HEK293 (cell line): Measurements from ENCODE around the gene NT5M.

ENCODE experiments used
- CTCF ChIA-PET: fragments of 350-600 bp; formaldehyde crosslinking; extraction: SDS; loops from one replicate; lab custom pipeline; 2021; ENCODE audit warnings: antibody characterized with exemption; lab: Yijun Ruan, JAX
- POLR2A ChIA-PET: fragments of 300-600 bp; formaldehyde crosslinking; extraction: SDS; loops from one replicate; lab custom pipeline; 2020; ENCODE audit warnings: antibody characterized with exemption, inconsistent platforms; lab: Yijun Ruan, JAX
- H3K27ac ChIP-seq: fragments of 200-500 bp; sonication (Bioruptor generic); 2 replicates; pipeline ENCODE4 v1.5.1; 2014; ENCODE audit warnings: low read depth, low read length, control low read depth, inconsistent platforms; ENCODE audit errors: extremely low read depth
- H3K36me3 ChIP-seq, 2 experiments: fragments of 200-500 bp in 1 of 2; sonication (Bioruptor generic) in 1 of 2; 1 replicate in 1 of 2; 2 replicates in 1 of 2; pipeline ENCODE4 v1.5.1; 2014 to 2017; ENCODE audit warnings: inconsistent platforms in 2 of 2, low read length in 2 of 2; ENCODE audit not compliant: control insufficient read depth in 2 of 2, insufficient read depth in 1 of 2
- H3K4me1 ChIP-seq: fragments of 200-500 bp; sonication (Bioruptor generic); 2 replicates; pipeline ENCODE4 v1.5.1; 2014; ENCODE audit warnings: mild to moderate bottlenecking, low read length, inconsistent platforms; ENCODE audit not compliant: control insufficient read depth, insufficient read depth
- H3K4me3 ChIP-seq: 2 replicates; pipeline ENCODE4 v1.5.1; 2011; ENCODE audit warnings: low read depth, mild to moderate bottlenecking, control low read depth, low read length, moderate library complexity
- H3K9me3 ChIP-seq: fragments of 200-500 bp; sonication (Bioruptor generic); 2 replicates; pipeline ENCODE4 v1.5.1; 2014; ENCODE audit warnings: low read depth, low read length, inconsistent platforms; ENCODE audit not compliant: control insufficient read depth, insufficient read depth
- PRDM1 ChIP-seq: fragments of 450-650 bp; formaldehyde crosslinking; IDR thresholded peaks from 2 replicates; pipeline ENCODE4; 2016; ENCODE audit warnings: missing biosample characterization, missing genetic modification characterization
- ZBTB20 ChIP-seq: fragments of 450-650 bp; formaldehyde crosslinking; IDR thresholded peaks from 2 replicates; pipeline ENCODE4 v1.5.1; 2016; ENCODE audit warnings: missing biosample characterization, missing genetic modification characterization
- ZBTB7A ChIP-seq: fragments of 450-650 bp; formaldehyde crosslinking; IDR thresholded peaks from 2 replicates; pipeline ENCODE4 v1.5.1; 2016; ENCODE audit warnings: low read depth, missing biosample characterization, missing genetic modification characterization
- ZFHX2 ChIP-seq: fragments of 450-650 bp; formaldehyde crosslinking; conservative IDR thresholded peaks from 2 replicates; pipeline ENCODE4 v1.5.1; 2016; ENCODE audit warnings: missing biosample characterization, missing genetic modification characterization
- ZNF10 ChIP-seq: fragments of 450-650 bp; formaldehyde crosslinking; IDR thresholded peaks from 2 replicates; pipeline ENCODE4 v1.5.1; 2017; ENCODE audit warnings: missing biosample characterization, missing genetic modification characterization
- ZNF211 ChIP-seq: fragments of 450-650 bp; formaldehyde crosslinking; IDR thresholded peaks from 2 replicates; pipeline ENCODE4 v1.5.1; 2016; ENCODE audit warnings: low read depth, missing biosample characterization, missing genetic modification characterization
- ZNF292 ChIP-seq: fragments of 450-650 bp; formaldehyde crosslinking; IDR thresholded peaks from 2 replicates; pipeline ENCODE4 v1.5.1; 2016; ENCODE audit warnings: low read depth, missing biosample characterization, missing genetic modification characterization, borderline replicate concordance
- ZNF324 ChIP-seq: fragments of 450-650 bp; formaldehyde crosslinking; IDR thresholded peaks from 2 replicates; pipeline ENCODE4 v1.5.1; 2016; ENCODE audit warnings: missing biosample characterization, missing genetic modification characterization
- ZNF341 ChIP-seq: fragments of 450-650 bp; formaldehyde crosslinking; IDR thresholded peaks from 2 replicates; pipeline ENCODE4; 2016; ENCODE audit warnings: low read depth, missing biosample characterization, missing genetic modification characterization
- ZNF350 ChIP-seq: fragments of 450-650 bp; formaldehyde crosslinking; IDR thresholded peaks from 2 replicates; pipeline ENCODE4 v1.5.0; 2017; ENCODE audit warnings: missing biosample characterization, mild to moderate bottlenecking, missing genetic modification characterization
- ZNF548 ChIP-seq: fragments of 450-650 bp; formaldehyde crosslinking; IDR thresholded peaks from 2 replicates; pipeline ENCODE4 v1.5.1; 2016; ENCODE audit warnings: missing biosample characterization, missing genetic modification characterization
- ZNF600 ChIP-seq: fragments of 450-650 bp; formaldehyde crosslinking; IDR thresholded peaks from 2 replicates; pipeline ENCODE4 v1.5.1; 2016; ENCODE audit warnings: missing biosample characterization, missing genetic modification characterization
- ZNF624 ChIP-seq: fragments of 450-650 bp; formaldehyde crosslinking; IDR thresholded peaks from 2 replicates; pipeline ENCODE4 v1.5.1; 2017; ENCODE audit warnings: missing biosample characterization, missing genetic modification characterization
- ZNF654 ChIP-seq: fragments of 450-650 bp; formaldehyde crosslinking; IDR thresholded peaks from 2 replicates; pipeline ENCODE4 v1.5.1; 2016; ENCODE audit warnings: low read depth, missing biosample characterization, missing genetic modification characterization
- ZNF791 ChIP-seq: fragments of 450-650 bp; formaldehyde crosslinking; IDR thresholded peaks from 2 replicates; pipeline ENCODE4 v1.5.1; 2016; ENCODE audit warnings: missing biosample characterization, missing genetic modification characterization
- ZSCAN30 ChIP-seq: fragments of 450-650 bp; IDR thresholded peaks from 2 replicates; pipeline ENCODE4 v1.5.1; 2018; ENCODE audit warnings: missing biosample characterization, mild to moderate bottlenecking, missing genetic modification characterization, moderate library complexity
- ZSCAN4 ChIP-seq: fragments of 450-650 bp; formaldehyde crosslinking; IDR thresholded peaks from 2 replicates; pipeline ENCODE4 v1.5.1; 2017; ENCODE audit warnings: missing biosample characterization, missing genetic modification characterization
- TF ChIP-seq, protein P1 (sequence below): fragments of 450-650 bp; formaldehyde crosslinking; IDR thresholded peaks from 2 replicates; pipeline ENCODE4 v1.5.1; 2016; ENCODE audit warnings: missing biosample characterization, missing genetic modification characterization
- TF ChIP-seq, protein P2 (sequence below): fragments of 450-650 bp; formaldehyde crosslinking; IDR thresholded peaks from 2 replicates; pipeline ENCODE4 v1.5.1; 2016; ENCODE audit warnings: missing biosample characterization, missing genetic modification characterization, borderline replicate concordance

NT5M gene

GRCh38 chr17:17304521-17304985 is 1.4 kb downstream of the NT5M start:
- no peaks in the 10 kb centered on the region; a peak in 1 of 3 replicates for H3K36me3 ChIP-seq
- no peaks in the 10 kb centered on the region for H3K9me3 ChIP-seq
- TF ChIP-seq PRDM1 (tag by site-specific recombination) (peak; percentile 55; the same call in 1 of the 2 replicates), ZNF654 (tag by site-specific recombination) (no peak), ZNF211 (no peak)
- ChIA-PET CTCF (interaction anchor here (0.6 to 1.3 kb wide), 2 partner anchors 9 to 782 kb away, joined by 3 to 4 read pairs; no protein-coding TSS in a partner anchor), POLR2A (interaction anchor here (0.6 to 1.3 kb wide), 3 partner anchors 15 to 24 kb away, joined by 3 to 5 read pairs (median 3); partner anchors contain the start of gene COPS3)
- H3K4me1 ChIP-seq, result no peaks in the 10 kb centered on the region; the same call in 1 of the 2 replicates
- no peak overlapping the region for H3K27ac ChIP-seq
- no peak overlapping the region for H3K4me3 ChIP-seq

- Histone ChIP-seq H3K27ac (no peak overlapping the region), H3K36me3 (peaks cover 0 to 1% of the 10 kb centered on the region in 2 experiments; a peak in 1 of 3 replicates), H3K4me3 (no peak overlapping the region), H3K9me3 (no peaks in the 10 kb centered on the region), H3K4me1 (no peaks in the 10 kb centered on the region; the same call in 1 of the 2 replicates)
- ChIA-PET POLR2A (interaction anchor here (0.6 to 1.3 kb wide), 3 partner anchors 16 to 167 kb away, joined by 3 to 5 read pairs (median 3); no protein-coding TSS in a partner anchor), CTCF (interaction anchor here (0.5 to 1.4 kb wide), 4 partner anchors 8 to 222 kb away, joined by 3 read pairs; no protein-coding TSS in a partner anchor)
- no peak for TF ChIP-seq ZNF10 (tag by site-specific recombination)
- no peak for TF ChIP-seq ZNF548 (tag by site-specific recombination)
- TF ChIP-seq, protein P1, sequence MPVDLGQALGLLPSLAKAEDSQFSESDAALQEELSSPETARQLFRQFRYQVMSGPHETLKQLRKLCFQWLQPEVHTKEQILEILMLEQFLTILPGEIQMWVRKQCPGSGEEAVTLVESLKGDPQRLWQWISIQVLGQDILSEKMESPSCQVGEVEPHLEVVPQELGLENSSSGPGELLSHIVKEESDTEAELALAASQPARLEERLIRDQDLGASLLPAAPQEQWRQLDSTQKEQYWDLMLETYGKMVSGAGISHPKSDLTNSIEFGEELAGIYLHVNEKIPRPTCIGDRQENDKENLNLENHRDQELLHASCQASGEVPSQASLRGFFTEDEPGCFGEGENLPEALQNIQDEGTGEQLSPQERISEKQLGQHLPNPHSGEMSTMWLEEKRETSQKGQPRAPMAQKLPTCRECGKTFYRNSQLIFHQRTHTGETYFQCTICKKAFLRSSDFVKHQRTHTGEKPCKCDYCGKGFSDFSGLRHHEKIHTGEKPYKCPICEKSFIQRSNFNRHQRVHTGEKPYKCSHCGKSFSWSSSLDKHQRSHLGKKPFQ (tag by site-specific recombination), result no peak
- peak; percentile 39; the same call in 1 of the 2 replicates for TF ChIP-seq ZSCAN4 (tag by site-specific recombination)
- TF ChIP-seq ZNF292 (tag by site-specific recombination), result no peak
- 0 out of 2 replicates have a peak, but pooled peaks have one; percentile 14 for TF ChIP-seq ZBTB20
- no peak for TF ChIP-seq ZNF654 (tag by site-specific recombination)
- no peak for TF ChIP-seq ZNF791 (tag by site-specific recombination)
- TF ChIP-seq ZSCAN30, result 0 out of 2 replicates have a peak, but pooled peaks have one; percentile 14
- peak; percentile 62; the same call in 1 of the 2 replicates for TF ChIP-seq ZNF341 (tag by site-specific recombination)
- TF ChIP-seq ZNF600 (tag by site-specific recombination), result peak; percentile 80
- no peak for TF ChIP-seq ZNF350
- no peak for TF ChIP-seq ZNF324
- TF ChIP-seq ZFHX2 (tag by site-specific recombination), result 0 out of 2 replicates have a peak, but pooled peaks have one; percentile 8
- TF ChIP-seq, protein P2, sequence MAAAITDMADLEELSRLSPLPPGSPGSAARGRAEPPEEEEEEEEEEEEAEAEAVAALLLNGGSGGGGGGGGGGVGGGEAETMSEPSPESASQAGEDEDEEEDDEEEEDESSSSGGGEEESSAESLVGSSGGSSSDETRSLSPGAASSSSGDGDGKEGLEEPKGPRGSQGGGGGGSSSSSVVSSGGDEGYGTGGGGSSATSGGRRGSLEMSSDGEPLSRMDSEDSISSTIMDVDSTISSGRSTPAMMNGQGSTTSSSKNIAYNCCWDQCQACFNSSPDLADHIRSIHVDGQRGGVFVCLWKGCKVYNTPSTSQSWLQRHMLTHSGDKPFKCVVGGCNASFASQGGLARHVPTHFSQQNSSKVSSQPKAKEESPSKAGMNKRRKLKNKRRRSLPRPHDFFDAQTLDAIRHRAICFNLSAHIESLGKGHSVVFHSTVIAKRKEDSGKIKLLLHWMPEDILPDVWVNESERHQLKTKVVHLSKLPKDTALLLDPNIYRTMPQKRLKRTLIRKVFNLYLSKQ (tag by site-specific recombination), result no peak
- TF ChIP-seq ZNF624 (tag by site-specific recombination), result no peak
- no peak for TF ChIP-seq ZBTB7A (tag by site-specific recombination)
Observed at GRCh38 chr17:17305281-17305801, 2.2 kb downstream of the NT5M start.
